A549 (cell line): ENCODE results near the gene ALOX15. TPM values are rescaled to one million over a fixed set of nuclear protein-coding genes. Genes with fewer than 3 reads are reported as not detected.
"Not testable (repeated sequence)": the region's sequence is repeated elsewhere in the genome, so short reads cannot be mapped to it uniquely, and the experiment has no call there.

ENCODE experiments used
- ATAC-seq, 2 experiments: fragments of 200-7000 bp in 1 of 2; fragments of >200 bp in 1 of 2; cut with Nextera tagmentation in 1 of 2; cut with Tn5 transposase in 1 of 2; 3 replicates each; pipeline versions ENCODE4 v1.8.0 to v1.9.1; 2018 to 2020; ENCODE audit warnings: mild to moderate bottlenecking in 1 of 2, moderate library complexity in 1 of 2
- CTCF ChIA-PET: fragments of 300-600 bp; sonication (Branson Sonifier 250); formaldehyde crosslinking; extraction: SDS; loops from one replicate; lab custom pipeline; 2021; ENCODE audit warnings: antibody characterized with exemption, inconsistent platforms; lab: Yijun Ruan, JAX
- POLR2A ChIA-PET: fragments of 350-600 bp; formaldehyde crosslinking; extraction: SDS; loops from one replicate; lab custom pipeline; 2021; ENCODE audit warnings: antibody characterized with exemption, inconsistent platforms; lab: Yijun Ruan, JAX
- DNase-seq, 2 experiments: peaks; one replicate each; pipeline versions ENCODE4 v3.0.0 to v3.0.0-alpha.2; 2011 to 2016; ENCODE audit warnings: low read depth in 1 of 2, low spot score in 1 of 2
- FAIRE-seq: peaks from 2 replicates; lab custom pipeline; 2011; peaks lifted over from hg19 to GRCh38; lab: Jason Lieb, UNC
- H3K27ac ChIP-seq, 2 experiments: fragments of >200 bp; sonication (Bioruptor Twin); formaldehyde crosslinking; 3 replicates each; pipeline ENCODE4 v1.5.1; 2016 to 2017
- H3K4me1 ChIP-seq: fragments of >200 bp; sonication (Bioruptor Twin); formaldehyde crosslinking; 3 replicates; pipeline ENCODE4 v1.6.1; 2016
- H3K4me2 ChIP-seq: fragments of >200 bp; sonication (Bioruptor Twin); formaldehyde crosslinking; 3 replicates; pipeline ENCODE4 v1.6.1; 2016
- H3K4me3 ChIP-seq: fragments of >200 bp; sonication (Bioruptor Twin); formaldehyde crosslinking; 3 replicates; pipeline ENCODE4 v1.5.1; 2016
- H3K9me3 ChIP-seq: fragments of >200 bp; sonication (Bioruptor Twin); formaldehyde crosslinking; 3 replicates; pipeline ENCODE4 v1.6.1; 2016
- BHLHE40 ChIP-seq: IDR thresholded peaks from 2 replicates; pipeline ENCODE4 v1.6.1; 2012; ENCODE audit warnings: low read depth, low read length, inconsistent platforms
- CBX2 ChIP-seq: fragments of 200-600 bp; sonication (generic); IDR thresholded peaks from 2 replicates; pipeline ENCODE4 v1.6.1; 2016; ENCODE audit warnings: low read depth, mild to moderate bottlenecking, borderline replicate concordance
- CBX8 ChIP-seq: fragments of 200-600 bp; sonication (generic); IDR thresholded peaks from 2 replicates; pipeline ENCODE4 v1.6.1; 2016
- CEBPB ChIP-seq, 2 experiments: fragments of >200 bp in 1 of 2; sonication (Bioruptor Twin) in 1 of 2; formaldehyde crosslinking in 1 of 2; IDR thresholded peaks; 2 replicates each; pipeline ENCODE4 v1.6.1; 2012 to 2016
- CHD2 ChIP-seq: fragments of 150-350 bp; IDR thresholded peaks from 2 replicates; pipeline ENCODE4 v1.6.1; 2014; ENCODE audit warnings: low read length; ENCODE audit not compliant: partially characterized antibody
- CHD4 ChIP-seq: fragments of 200-600 bp; sonication (generic); IDR thresholded peaks from 2 replicates; pipeline ENCODE4 v1.6.1; 2016; ENCODE audit warnings: antibody characterized with exemption, mild to moderate bottlenecking, borderline replicate concordance
- FOSL2 ChIP-seq, 2 experiments: fragments of 450-650 bp in 1 of 2; fragments of >200 bp in 1 of 2; sonication (Bioruptor Twin) in 1 of 2; formaldehyde crosslinking; IDR thresholded peaks; 2 replicates each; pipeline versions ENCODE4 v1.5.0 to v1.6.1; 2016 to 2020; ENCODE audit warnings: mild to moderate bottlenecking in 1 of 2, moderate library complexity in 1 of 2
- HDAC2 ChIP-seq: fragments of 200-600 bp; sonication (generic); IDR thresholded peaks from 2 replicates; pipeline ENCODE4 v1.6.1; 2016
- HMGXB4 ChIP-seq: fragments of 250-450 bp; sonication (Bioruptor Pico); IDR thresholded peaks from 2 replicates; pipeline ENCODE4 v1.5.0; 2021; ENCODE audit warnings: mild to moderate bottlenecking, moderate library complexity, borderline replicate concordance
- KDM1A ChIP-seq: fragments of 200-600 bp; sonication (generic); IDR thresholded peaks from 2 replicates; pipeline ENCODE4 v1.6.1; 2016; ENCODE audit warnings: low read depth, mild to moderate bottlenecking
- NR3C1 ChIP-seq: fragments of >200 bp; sonication (Bioruptor Twin); formaldehyde crosslinking; IDR thresholded peaks from 3 replicates; pipeline ENCODE4 v1.6.1; 2017
- RAD21 ChIP-seq, 2 experiments: fragments of >200 bp in 1 of 2; sonication (Bioruptor Twin) in 1 of 2; formaldehyde crosslinking in 1 of 2; IDR thresholded peaks in 1 of 2; conservative IDR thresholded peaks in 1 of 2; 2 replicates in 1 of 2; 3 replicates in 1 of 2; pipeline ENCODE4 v1.6.1; 2012 to 2018; ENCODE audit warnings: inconsistent platforms in 1 of 2
- RFX5 ChIP-seq: fragments of 450-650 bp; IDR thresholded peaks from 2 replicates; pipeline ENCODE4 v1.7.1; 2014; ENCODE audit warnings: antibody characterized with exemption, mild to moderate bottlenecking, moderate library complexity
- RNF2 ChIP-seq: fragments of 200-600 bp; sonication (generic); IDR thresholded peaks from 2 replicates; pipeline ENCODE4 v1.6.1; 2016; ENCODE audit warnings: low read depth, mild to moderate bottlenecking, antibody characterized with exemption, moderate library complexity, borderline replicate concordance
- ZC3H11A ChIP-seq: fragments of 450-650 bp; IDR thresholded peaks from 2 replicates; pipeline ENCODE4 v1.6.1; 2014; ENCODE audit warnings: antibody characterized with exemption, mild to moderate bottlenecking
- ZFP36 ChIP-seq: fragments of 450-650 bp; IDR thresholded peaks from 2 replicates; pipeline ENCODE4 v1.6.1; 2014; ENCODE audit warnings: borderline replicate concordance; ENCODE audit not compliant: partially characterized antibody
- WGBS: methylation state at CpG from one replicate; pipeline ENCODE4 v1.1.6; 2017; ENCODE audit errors: missing lambda C conversion rate; 5-methylcytosine and 5-hydroxymethylcytosine counted together
- polyA plus RNA-seq, 4 experiments: library from polyadenylated mRNA; depleted of rRNA in 3 of 4; stranded (reverse); fragments of >200 nt; fragmentation: RNase III in 1 of 4; extraction: RNeasy Plus Mini Kit Qiagen cat#74134 plus additional on column Dnase treatment in 1 of 4; gene quantifications; 2 replicates in 3 of 4; 3 replicates in 1 of 4; pipeline ENCODE4 v1.2.3, GENCODE V29; 2011 to 2017
- TF ChIP-seq, protein P1 (sequence below): fragments of 250-450 bp; sonication (Bioruptor Pico); IDR thresholded peaks from 2 replicates; pipeline ENCODE4 v1.5.0; 2020; ENCODE audit warnings: low read depth, mild to moderate bottlenecking, moderate library complexity
- TF ChIP-seq, protein P2 (sequence below): fragments of >200 bp; sonication (Bioruptor Twin); formaldehyde crosslinking; IDR thresholded peaks from 2 replicates; pipeline ENCODE4 v1.6.1; 2016

Gene ALOX15
- polyA plus RNA-seq, 2 of the 4 experiments (the other 2 are of a cell fraction), result 0.08 to 0.12 TPM

DNA sequence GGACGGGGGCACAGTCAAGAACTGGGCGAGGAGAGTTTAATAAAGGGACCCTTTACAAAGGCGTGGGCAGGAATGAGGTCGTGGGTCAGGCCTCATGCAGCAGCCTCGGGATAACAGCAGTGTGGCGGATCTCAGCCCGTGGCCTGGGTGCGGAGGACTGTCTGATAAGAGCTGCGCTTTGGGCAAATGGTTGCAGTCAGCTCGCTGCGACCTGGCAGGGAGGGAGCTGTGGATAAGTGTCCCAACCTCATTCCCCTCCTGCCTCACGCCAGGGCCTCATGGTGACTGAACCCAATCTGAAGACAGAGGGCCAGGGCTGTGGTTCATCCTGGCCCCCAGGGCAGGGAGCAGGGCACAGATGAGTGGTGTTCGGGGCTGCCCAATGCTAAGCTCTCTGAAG, 43.5 kb downstream of the ALOX15 start (continued):
- TF ChIP-seq, protein P1, sequence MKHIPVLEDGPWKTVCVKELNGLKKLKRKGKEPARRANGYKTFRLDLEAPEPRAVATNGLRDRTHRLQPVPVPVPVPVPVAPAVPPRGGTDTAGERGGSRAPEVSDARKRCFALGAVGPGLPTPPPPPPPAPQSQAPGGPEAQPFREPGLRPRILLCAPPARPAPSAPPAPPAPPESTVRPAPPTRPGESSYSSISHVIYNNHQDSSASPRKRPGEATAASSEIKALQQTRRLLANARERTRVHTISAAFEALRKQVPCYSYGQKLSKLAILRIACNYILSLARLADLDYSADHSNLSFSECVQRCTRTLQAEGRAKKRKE, result no peak
- no peak for TF ChIP-seq RNF2
- no peak for TF ChIP-seq HDAC2
- TF ChIP-seq, protein P2, sequence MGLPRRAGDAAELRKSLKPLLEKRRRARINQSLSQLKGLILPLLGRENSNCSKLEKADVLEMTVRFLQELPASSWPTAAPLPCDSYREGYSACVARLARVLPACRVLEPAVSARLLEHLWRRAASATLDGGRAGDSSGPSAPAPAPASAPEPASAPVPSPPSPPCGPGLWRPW, result no peak

GRCh38 chr17:4596636-4597380, 44.7 kb downstream of the ALOX15 start:
- no peak for FAIRE-seq
- WGBS, result 82% methylated on average over 35 of the region's 36 CpGs

DNA sequence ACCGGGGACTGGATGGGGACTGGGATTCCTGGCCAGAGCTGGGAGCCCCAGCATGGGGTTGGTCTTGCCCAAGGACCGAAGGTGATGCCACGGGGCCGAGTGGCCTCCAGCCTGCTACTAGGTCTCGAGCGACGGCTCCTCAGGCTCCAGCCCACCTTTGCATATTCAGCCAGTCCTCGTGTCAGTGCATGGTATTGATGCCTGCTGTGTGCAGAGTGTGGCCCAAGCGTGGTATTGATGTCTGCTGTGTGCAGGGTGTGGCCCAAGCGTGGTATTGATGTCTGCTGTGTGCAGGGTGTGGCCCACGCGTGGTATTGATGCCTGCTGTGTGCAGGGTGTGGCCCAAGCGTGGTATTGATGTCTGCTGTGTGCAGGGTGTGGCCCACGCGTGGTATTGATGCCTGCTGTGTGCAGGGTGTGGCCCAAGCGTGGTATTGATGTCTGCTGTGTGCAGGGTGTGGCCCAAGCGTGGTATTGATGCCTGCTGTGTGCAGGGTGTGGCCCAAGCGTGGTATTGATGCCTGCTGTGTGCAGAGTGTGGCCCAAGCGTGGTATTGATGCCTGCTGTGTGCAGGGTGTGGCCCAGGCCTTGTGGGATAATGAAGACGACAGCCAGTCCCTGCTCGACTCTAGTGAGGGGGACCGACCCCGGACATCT, 45.7 kb downstream of the ALOX15 start:
- H3K4me2 ChIP-seq, FAIRE-seq, H3K9me3 ChIP-seq, POLR2A ChIA-PET, H3K27ac ChIP-seq, H3K4me3 ChIP-seq, ATAC-seq, DNase-seq, H3K4me1 ChIP-seq: not testable (repeated sequence)
- CTCF ChIA-PET, result interaction anchor here (1.5 to 18.8 kb wide), 4 partner anchors 9 to 29 kb away, joined by 3 to 186 read pairs (median 36); partner anchors contain the start of gene SMTNL2
- whole genome bisulfite sequencing, result 74% methylated on average over 16 of the region's 23 CpGs

More at GRCh38 chr17:4596636-4597380, 44.7 kb downstream of the ALOX15 start:
- DNase-seq, result no peak
- Histone ChIP-seq H3K4me3 (no peak overlapping the region), H3K4me2 (no peak overlapping the region), H3K4me1 (peaks cover 5% of the 10 kb centered on the region; the same call in 2 of the 3 replicates), H3K9me3 (no peaks in the 10 kb centered on the region), H3K27ac (no peak overlapping the region)
- ChIA-PET CTCF (interaction anchor here (0.6 to 18.8 kb wide), 10 partner anchors 10 to 62 kb away, joined by 3 to 186 read pairs (median 3); partner anchors contain the start of gene SMTNL2), POLR2A (no interaction called here)
- ATAC-seq, result no peak
- TF ChIP-seq, protein P1, result no peak
- TF ChIP-seq CBX8 (no peak), FOSL2 (IDR thresholded peaks at IDR 0.05) (no peak), FOSL2 (CRISPR knock-in tag; IDR thresholded peaks at IDR 0.05) (no peak), RFX5 (no peak), BHLHE40 (no peak), RNF2 (no peak), RAD21 (conservative IDR thresholded peaks at IDR 0.05 in 1 of 2, IDR thresholded peaks at IDR 0.05 in 1 of 2) (no peak), ZC3H11A (no peak), HMGXB4 (CRISPR knock-in tag) (no peak), ZFP36 (no peak), NR3C1 (no peak), CHD4 (no peak), CHD2 (no peak), CBX2 (no peak), CEBPB (IDR thresholded peaks at IDR 0.05) (no peak), KDM1A (no peak)
- TF ChIP-seq, protein P2, result no peak
